Prostate gland (tissue), 2 donors: ENCODE measurements around the gene KCNK5.

Experiments used
- CTCF ChIP-seq, 4 experiments: fragments of 200-600 bp in 2 of 4; fragments of 450-650 bp in 2 of 4; sonication (generic) in 2 of 4; IDR thresholded peaks; 1 replicate in 3 of 4; 2 replicates in 1 of 4; pipeline ENCODE4 v1.5.1; 2016 to 2019; ENCODE audit warnings: antibody characterized with exemption in 4 of 4, mild to moderate bottlenecking in 2 of 4, moderate library complexity in 2 of 4
- POLR2A ChIP-seq: fragments of 450-650 bp; IDR thresholded peaks from one replicate; pipeline ENCODE4 v1.6.1; 2016; ENCODE audit warnings: antibody characterized with exemption, mild to moderate bottlenecking
- POLR2AphosphoS5 ChIP-seq: sonication (generic); formaldehyde crosslinking; IDR thresholded peaks from one replicate; pipeline ENCODE4 v1.6.1; 2017; ENCODE audit warnings: antibody characterized with exemption

GRCh38 chr6:39207416-39208222, 21.7 kb downstream of the KCNK5 start:
- no peak for TF ChIP-seq POLR2A
- no peak for TF ChIP-seq CTCF (IDR thresholded peaks at IDR 0.05)
- no peak for TF ChIP-seq POLR2AphosphoS5
